GM23248 (cell line): ENCODE data around the gene TCF25.

ENCODE experiments used
- EZH2 ChIP-seq: fragments of 200-600 bp; sonication (generic); IDR thresholded peaks from 2 replicates; pipeline ENCODE4 v1.6.1; 2018; ENCODE audit warnings: antibody characterized with exemption, mild to moderate bottlenecking; ENCODE audit not compliant: insufficient read depth, poor library complexity, severe bottlenecking
- EZH2phosphoT487 ChIP-seq: fragments of 200-600 bp; sonication (generic); IDR thresholded peaks from 2 replicates; pipeline ENCODE4 v1.6.1; 2018; ENCODE audit warnings: antibody characterized with exemption, moderate library complexity, mild to moderate bottlenecking, low read depth; ENCODE audit not compliant: insufficient read depth

DNA sequence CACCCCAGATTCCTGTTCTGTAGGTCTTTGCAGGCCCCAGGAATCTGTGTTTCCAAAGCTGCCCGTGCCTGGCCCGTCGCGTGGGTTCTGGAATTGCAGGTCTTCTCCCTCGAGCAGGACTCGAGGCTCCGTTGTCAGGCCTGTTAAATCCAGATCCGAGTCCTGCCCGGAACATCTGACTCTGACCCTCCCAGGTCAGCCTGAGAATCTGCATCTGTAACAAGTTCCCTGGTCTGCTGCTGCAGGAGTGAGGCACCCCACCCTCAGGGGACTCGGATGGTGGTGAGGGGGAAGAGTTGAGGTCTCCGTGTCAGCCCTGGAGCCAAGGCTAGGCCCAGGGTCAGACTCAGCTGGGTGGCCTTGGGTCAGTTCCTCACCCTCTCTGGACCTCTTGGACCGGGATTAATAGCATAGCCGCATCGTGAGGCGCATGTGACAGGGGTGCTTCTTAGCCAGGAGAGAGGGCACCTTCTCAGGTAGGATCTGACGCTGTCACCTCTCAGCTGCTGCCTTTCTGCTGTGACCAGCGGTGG is 36.3 kb upstream of the TCF25 start:
- TF ChIP-seq EZH2 (no peak), EZH2phosphoT487 (no peak)
